ENCODE measurements around the gene KRTAP10-3.
"Not testable (repeated sequence)": the region's sequence is repeated elsewhere in the genome, so short reads cannot be mapped to it uniquely, and the experiment has no call there.

The KRTAP10-3 gene

GRCh38 chr21:44571296-44571695, 12.7 kb upstream of the KRTAP10-3 start:
- no peak for DNase-seq (ENCODE audit: low read depth)

GRCh38 chr21:44569861-44570517, 11.4 kb upstream of the KRTAP10-3 start:
- no peak for DNase-seq (ENCODE audit: low read depth)

- no peak for DNase-seq (ENCODE audit: low read depth)
Observed at GRCh38 chr21:44568667-44569556, 10.3 kb upstream of the KRTAP10-3 start.

GRCh38 chr21:44568261-44568660, 9.7 kb upstream of the KRTAP10-3 start:
- DNase-seq (ENCODE audit: low read depth): no peak

GRCh38 chr21:44567481-44568171, 9.0 kb upstream of the KRTAP10-3 start:
- DNase-seq (ENCODE audit: low read depth): no peak

GRCh38 chr21:44566403-44566802, 7.8 kb upstream of the KRTAP10-3 start:
- DNase-seq (ENCODE audit: low read depth): no peak

GRCh38 chr21:44564886-44565598, 6.4 kb upstream of the KRTAP10-3 start:
- no peak for DNase-seq (ENCODE audit: low read depth)

GRCh38 chr21:44564099-44564498, 5.5 kb upstream of the KRTAP10-3 start:
- no peak for DNase-seq (ENCODE audit: low read depth)

- DNase-seq (ENCODE audit: low read depth): not testable (repeated sequence)
Observed at GRCh38 chr21:44558329-44558675, 293 bp downstream of the KRTAP10-3 start.

GRCh38 chr21:44557491-44558328, 885 bp downstream of the KRTAP10-3 start:
- no peak for DNase-seq (ENCODE audit: low read depth)

- no peak for DNase-seq (ENCODE audit: low read depth)
Observed at GRCh38 chr21:44556879-44557278, 1.7 kb downstream of the KRTAP10-3 start.

- DNase-seq (ENCODE audit: low read depth): no peak
Observed at GRCh38 chr21:44555200-44555875, 3.3 kb downstream of the KRTAP10-3 start.

GRCh38 chr21:44552681-44553080, 5.9 kb downstream of the KRTAP10-3 start:
- DNase-seq (ENCODE audit: low read depth): no peak

- DNase-seq (ENCODE audit: low read depth): no peak
Observed at GRCh38 chr21:44552136-44552535, 6.5 kb downstream of the KRTAP10-3 start.

GRCh38 chr21:44551340-44551961, 7.1 kb downstream of the KRTAP10-3 start, which contains the start of gene KRTAP10-2:
KRTAP10-2 (minus strand) TSS chr21:44551505; CDS start chr21:44551458, 47 bp downstream.
- no peak for DNase-seq (ENCODE audit: low read depth)

GRCh38 chr21:44550807-44551206, 7.8 kb downstream of the KRTAP10-3 start:
- DNase-seq (ENCODE audit: low read depth): no peak

- not testable (repeated sequence) for DNase-seq (ENCODE audit: low read depth)
Observed at GRCh38 chr21:44550285-44550684, 8.3 kb downstream of the KRTAP10-3 start.

- no peak for DNase-seq (ENCODE audit: low read depth)
Observed at GRCh38 chr21:44549525-44550211, 8.9 kb downstream of the KRTAP10-3 start.

GRCh38 chr21:44548922-44549321, 9.7 kb downstream of the KRTAP10-3 start:
- no peak for DNase-seq (ENCODE audit: low read depth)

Measured in fibroblast of gingiva (primary cell).